BLaER1 (cell line): ENCODE data around the gene RNF144B.

Experiments
- H3K27ac ChIP-seq: shearing (Covaris generic); formaldehyde crosslinking; 2 replicates; pipeline ENCODE4 v1.8.1; 2022
- H3K27me3 ChIP-seq: shearing (Covaris generic); formaldehyde crosslinking; 2 replicates; pipeline ENCODE4 v1.8.1; 2022
- H3K36me3 ChIP-seq: shearing (Covaris generic); formaldehyde crosslinking; 2 replicates; pipeline ENCODE4 v1.8.1; 2022
- H3K4me1 ChIP-seq: shearing (Covaris generic); formaldehyde crosslinking; 2 replicates; pipeline ENCODE4 v1.8.1; 2022
- H3K4me2 ChIP-seq: shearing (Covaris generic); formaldehyde crosslinking; 2 replicates; pipeline ENCODE4 v1.8.1; 2022
- H3K4me3 ChIP-seq: shearing (Covaris generic); formaldehyde crosslinking; 2 replicates; pipeline ENCODE4 v1.8.1; 2022
- H3K9ac ChIP-seq: shearing (Covaris generic); formaldehyde crosslinking; 2 replicates; pipeline ENCODE4 v1.8.1; 2022
- H3K9me3 ChIP-seq: shearing (Covaris generic); formaldehyde crosslinking; 2 replicates; pipeline ENCODE4 v1.8.1; 2022
- H4K20me1 ChIP-seq: shearing (Covaris generic); formaldehyde crosslinking; 2 replicates; pipeline ENCODE4 v1.8.1; 2022
- Cebpa-rat ChIP-seq: shearing (Covaris generic); IDR thresholded peaks from 2 replicates; pipeline ENCODE4 v1.8.1; 2022

RNF144B gene

GRCh38 chr6:18514180-18514579 is 127.0 kb downstream of the RNF144B start:
- Histone ChIP-seq H3K27ac (no peak overlapping the region), H3K4me3 (no peak overlapping the region)

GRCh38 chr6:18515767-18516166 is 128.6 kb downstream of the RNF144B start:
- no peaks in the 10 kb centered on the region for H3K36me3 ChIP-seq
- no peak overlapping the region for H3K9ac ChIP-seq
- no peak for TF ChIP-seq Cebpa-rat
- no peaks in the 10 kb centered on the region for H3K9me3 ChIP-seq
- H3K27ac ChIP-seq: no peak overlapping the region
- H3K4me2 ChIP-seq: no peak overlapping the region
- H3K4me3 ChIP-seq: no peak overlapping the region
- H3K27me3 ChIP-seq: no peaks in the 10 kb centered on the region
- no peaks in the 10 kb centered on the region for H4K20me1 ChIP-seq
- H3K4me1 ChIP-seq: no peaks in the 10 kb centered on the region

More at GRCh38 chr6:18514180-18514579, 127.0 kb downstream of the RNF144B start:
- Histone ChIP-seq H3K9ac (no peak overlapping the region), H3K27me3 (no peaks in the 10 kb centered on the region), H3K4me2 (no peak overlapping the region), H3K9me3 (no peaks in the 10 kb centered on the region), H3K4me1 (no peaks in the 10 kb centered on the region), H3K36me3 (no peaks in the 10 kb centered on the region), H4K20me1 (no peaks in the 10 kb centered on the region)
- no peak for TF ChIP-seq Cebpa-rat
